Measurements from ENCODE around the gene TMEM235. TPM values are rescaled to one million over a fixed set of nuclear protein-coding genes. Genes with fewer than 3 reads are reported as not detected.

The TMEM235 gene
- total and polyA plus RNA-seq, 9 of the 15 experiments (the other 6 are each of a cell fraction or from before 2014, with no cell fraction given), result not detected

- Histone ChIP-seq H2AFZ (ENCODE audit: low read depth, low read length) (peak overlapping the region; percentile 86), H3K27me3 (ENCODE audit: control insufficient read depth in 2 of 2, insufficient read depth in 2 of 2, low read length in 2 of 2) (no peaks in the 10 kb centered on the region), H3K9ac (ENCODE audit: insufficient read depth in 1 of 2, low read depth in 2 of 2, low read length in 2 of 2) (peak overlapping the region; percentile 86 to 96), H3K36me3 (ENCODE audit: control insufficient read depth, insufficient read depth, low read length) (no peaks in the 10 kb centered on the region), H3K9me3 (replicated peaks; ENCODE audit: control insufficient read depth, insufficient read depth, low read depth, low read length) (no peaks in the 10 kb centered on the region), H3K79me2 (ENCODE audit: control insufficient read depth, insufficient read depth, low read length) (peaks cover 25% of the 10 kb centered on the region), H3K9me1 (ENCODE audit: control insufficient read depth, insufficient read depth, low read length) (no peaks in the 10 kb centered on the region), H4K20me1 (replicated peaks; ENCODE audit: control insufficient read depth, insufficient read depth, low read length) (no peaks in the 10 kb centered on the region), H3K4me1 (replicated peaks in 1 of 2; ENCODE audit: control insufficient read depth in 2 of 2, insufficient read depth in 2 of 2, low read length in 2 of 2) (peaks cover 56 to 99% of the 10 kb centered on the region in 2 experiments), H3K4me3 (peak overlapping the region; percentile 83), H3K27ac (ENCODE audit: extremely low read depth, low read depth, low read length) (peak overlapping the region; percentile 91), H3K4me2 (ENCODE audit: insufficient read depth, low read length) (peak overlapping the region; percentile 88)
- ATAC-seq, result peak; percentile 77
- ChIA-PET CTCF (ENCODE audit: low intra/inter-chr PET ratio) (interaction anchor here (1.0 kb wide), 1 partner anchor 9 kb away, joined by 3 read pairs; no protein-coding TSS in a partner anchor), POLR2A (interaction anchor here (0.6 to 1.1 kb wide), 4 partner anchors 15 to 251 kb away, joined by 3 to 4 read pairs (median 4); no protein-coding TSS in a partner anchor)
- BruUV-seq (replicated peaks), result TSS peak; percentile 74
- intact Hi-C loops (cut with micrococcal nuclease) (loop anchor here (2.0 kb wide), 1 partner anchor 169 kb away; no protein-coding TSS in a partner anchor), in situ Hi-C loops (cut with MboI) (no loop called here)
- DNase-seq (ENCODE audit: extremely low read depth in 1 of 4, low spot score in 3 of 4), result peak; percentile 87 to 93 (median 90)
- FAIRE-seq, result peak; percentile 83
- 2% methylated on average over 69 of the region's 73 CpGs for WGBS (ENCODE audit: insufficient coverage, low coverage, missing lambda C conversion rate)
- TF ChIP-seq GATAD2A (IDR thresholded peaks at IDR 0.05) (0 out of 2 replicates have a peak, but pooled peaks have one; percentile 60), NFRKB (IDR thresholded peaks at IDR 0.05; ENCODE audit: low read depth) (peak; percentile 50; the same call in 1 of the 2 replicates), FOXA3 (CRISPR knock-in tag; conservative IDR thresholded peaks at IDR 0.05 in 1 of 2, IDR thresholded peaks at IDR 0.05 in 1 of 2) (0 out of 4 replicates have a peak, but pooled peaks of 1 of the 2 experiments have one; percentile 18), ETS1 (conservative IDR thresholded peaks at IDR 0.05; ENCODE audit: control insufficient read depth, low read depth, low read length) (peak; percentile 99), CHD7 (IDR thresholded peaks at IDR 0.05; ENCODE audit: low read depth, low read length) (no peak), YY1 (IDR thresholded peaks at IDR 0.05; ENCODE audit: borderline replicate concordance in 1 of 3, control insufficient read depth in 1 of 3, extremely low read depth in 1 of 3, insufficient read depth in 3 of 3, insufficient read length in 1 of 3, insufficient replicate concordance in 2 of 3, low read depth in 1 of 3, low read length in 2 of 3) (peak in 2 of 3 experiments; percentile 60 to 67)
Measured at GRCh38 chr17:78253946-78254672, 22.7 kb downstream of the TMEM235 start.
